Trophoblast cell (in vitro differentiated cells and primary cell): ENCODE results near the gene CT47A1.

ENCODE experiments used
- DNase-seq, 2 donors: peaks; one replicate each; pipeline ENCODE4 v3.0.0-alpha.2; 2016
- H2AFZ ChIP-seq: 2 replicates; pipeline ENCODE4 v1.6.1; 2013; ENCODE audit warnings: low read length, moderate library complexity, mild to moderate bottlenecking; ENCODE audit not compliant: insufficient read depth, poor library complexity
- H2AK5ac ChIP-seq: 2 replicates; pipeline ENCODE4 v1.6.1; 2013; ENCODE audit warnings: mild to moderate bottlenecking, low read length
- H2BK120ac ChIP-seq: 2 replicates; pipeline ENCODE4 v1.6.1; 2013; ENCODE audit warnings: low read length, mild to moderate bottlenecking, moderate library complexity; ENCODE audit not compliant: insufficient read depth, poor library complexity
- H2BK12ac ChIP-seq: 2 replicates; pipeline ENCODE4 v1.6.1; 2013; ENCODE audit warnings: mild to moderate bottlenecking, low read length, moderate library complexity
- H2BK5ac ChIP-seq: 2 replicates; pipeline ENCODE4 v1.6.1; 2013; ENCODE audit warnings: low read length, low read depth, moderate library complexity, mild to moderate bottlenecking; ENCODE audit not compliant: poor library complexity
- H3K14ac ChIP-seq: 2 replicates; pipeline ENCODE4 v1.6.1; 2013; ENCODE audit warnings: mild to moderate bottlenecking, low read length
- H3K18ac ChIP-seq: 2 replicates; pipeline ENCODE4 v1.6.1; 2013; ENCODE audit warnings: mild to moderate bottlenecking, low read length
- H3K23ac ChIP-seq: 2 replicates; pipeline ENCODE4 v1.6.1; 2013; ENCODE audit warnings: low read length
- H3K27ac ChIP-seq: 2 replicates; pipeline ENCODE4 v1.5.1; 2013; ENCODE audit warnings: low read depth, mild to moderate bottlenecking, inconsistent platforms, low read length, moderate library complexity
- H3K27me3 ChIP-seq: 2 replicates; pipeline ENCODE4 v1.6.1; 2013; ENCODE audit warnings: inconsistent platforms, mild to moderate bottlenecking, low read length, moderate library complexity; ENCODE audit not compliant: insufficient read depth
- H3K36me3 ChIP-seq, 2 experiments: 1 replicate in 1 of 2; 2 replicates in 1 of 2; pipeline ENCODE4 v1.6.1; 2013; ENCODE audit warnings: low read length in 2 of 2, mild to moderate bottlenecking in 2 of 2, moderate library complexity in 1 of 2; ENCODE audit not compliant: insufficient read depth in 2 of 2, control insufficient read depth in 1 of 2
- H3K4ac ChIP-seq: 2 replicates; pipeline ENCODE4 v1.6.1; 2013; ENCODE audit warnings: low read depth, mild to moderate bottlenecking, low read length, moderate library complexity
- H3K4me1 ChIP-seq, 2 experiments: 1 replicate in 1 of 2; 2 replicates in 1 of 2; pipeline ENCODE4 v1.6.1; 2013; ENCODE audit warnings: low read length in 2 of 2, mild to moderate bottlenecking in 2 of 2, moderate library complexity in 1 of 2; ENCODE audit not compliant: insufficient read depth in 2 of 2, control insufficient read depth in 1 of 2
- H3K4me2 ChIP-seq: 2 replicates; pipeline ENCODE4 v1.6.1; 2013; ENCODE audit warnings: inconsistent platforms, mild to moderate bottlenecking, low read length, moderate library complexity
- H3K4me3 ChIP-seq: 2 replicates; pipeline ENCODE4 v1.5.1; 2013; ENCODE audit warnings: mild to moderate bottlenecking, low read depth, low read length, inconsistent platforms
- H3K79me1 ChIP-seq: one replicate; pipeline ENCODE4 v1.6.1; 2013; ENCODE audit warnings: low read length
- H3K79me2 ChIP-seq: 2 replicates; pipeline ENCODE4 v1.6.1; 2013; ENCODE audit warnings: low read length, mild to moderate bottlenecking; ENCODE audit not compliant: control insufficient read depth, insufficient read depth, poor library complexity
- H3K9ac ChIP-seq: 2 replicates; pipeline ENCODE4 v1.6.1; 2013; ENCODE audit warnings: mild to moderate bottlenecking, low read length
- H3K9me3 ChIP-seq: 2 replicates; pipeline ENCODE4 v1.6.1; 2013; ENCODE audit warnings: low read depth, mild to moderate bottlenecking, control low read depth, inconsistent platforms, low read length; ENCODE audit not compliant: insufficient read depth
- H4K12ac ChIP-seq: 2 replicates; pipeline ENCODE4 v1.6.1; 2013; ENCODE audit warnings: low read depth, mild to moderate bottlenecking, low read length, moderate library complexity
- H4K8ac ChIP-seq: 2 replicates; pipeline ENCODE4 v1.6.1; 2013; ENCODE audit warnings: low read depth, mild to moderate bottlenecking, low read length, moderate library complexity
- H4K91ac ChIP-seq: one replicate; pipeline ENCODE4 v1.6.1; 2013; ENCODE audit warnings: low read depth, mild to moderate bottlenecking, low read length, moderate library complexity
- WGBS: extraction: QIAGEN DNeasy Blood & Tissue Kit; methylation state at CpG from one replicate; pipeline ENCODE4 v1.1.7; 2013; ENCODE audit warnings: missing lambda C conversion rate; ENCODE audit not compliant: insufficient read length, insufficient coverage; ENCODE audit errors: extremely low coverage; 5-methylcytosine and 5-hydroxymethylcytosine counted together

Gene CT47A1

GRCh38 chrX:121009764-121010163 lies 24.2 kb upstream of the CT47A1 start:
- Histone ChIP-seq H3K79me1 (no peaks in the 10 kb centered on the region), H2BK120ac (no peak overlapping the region), H2BK12ac (no peak overlapping the region), H3K79me2 (no peaks in the 10 kb centered on the region), H2AK5ac (no peak overlapping the region), H3K18ac (no peak overlapping the region), H3K9ac (no peak overlapping the region), H3K9me3 (no peaks in the 10 kb centered on the region), H3K4me3 (no peak overlapping the region), H2AFZ (no peak overlapping the region), H3K4me2 (no peak overlapping the region), H4K91ac (no peak overlapping the region), H3K4ac (no peak overlapping the region), H3K36me3 (no peaks in the 10 kb centered on the region), H4K12ac (no peak overlapping the region), H4K8ac (no peak overlapping the region), H3K14ac (no peak overlapping the region), H3K23ac (no peak overlapping the region), H3K4me1 (peaks cover 4 to 7% of the 10 kb centered on the region in 2 experiments), H2BK5ac (no peak overlapping the region), H3K27ac (no peak overlapping the region), H3K27me3 (no peaks in the 10 kb centered on the region)
- no CpG with 5 or more reads among the region's 3 CpGs for WGBS
- DNase-seq: no peak

- H3K79me2 ChIP-seq: no peaks in the 10 kb centered on the region
- H2BK12ac ChIP-seq: no peak overlapping the region
- H3K9ac ChIP-seq: no peak overlapping the region
- no peak overlapping the region for H4K8ac ChIP-seq
- H3K27me3 ChIP-seq: no peaks in the 10 kb centered on the region
- no peaks in the 10 kb centered on the region for H3K9me3 ChIP-seq
- H3K4me3 ChIP-seq: no peak overlapping the region
- no peaks in the 10 kb centered on the region for H3K79me1 ChIP-seq
- no peak overlapping the region for H3K18ac ChIP-seq
- WGBS: no CpG with 5 or more reads among the region's 1 CpG
- no peak overlapping the region for H4K12ac ChIP-seq
- no peak overlapping the region for H3K4me2 ChIP-seq
- H3K36me3 ChIP-seq: no peaks in the 10 kb centered on the region
- no peak for DNase-seq
- H2AK5ac ChIP-seq: no peak overlapping the region
- H2AFZ ChIP-seq: no peak overlapping the region
- no peak overlapping the region for H2BK120ac ChIP-seq
- no peak overlapping the region for H2BK5ac ChIP-seq
- no peak overlapping the region for H3K23ac ChIP-seq
- no peak overlapping the region for H3K14ac ChIP-seq
- no peak overlapping the region for H3K27ac ChIP-seq
- H3K4ac ChIP-seq: no peak overlapping the region
- H3K4me1 ChIP-seq: peaks cover 1 to 2% of the 10 kb centered on the region in 2 experiments
- H4K91ac ChIP-seq: peak overlapping the region; percentile 6
These were observed 23.4 kb upstream of the CT47A1 start for GRCh38 chrX:121008920-121009319.

- H3K4me1 ChIP-seq: no peaks in the 10 kb centered on the region
- H2BK5ac ChIP-seq: no peak overlapping the region
- H3K18ac ChIP-seq: no peak overlapping the region
- H3K9me3 ChIP-seq: no peaks in the 10 kb centered on the region
- H4K12ac ChIP-seq: no peak overlapping the region
- no peak overlapping the region for H3K27ac ChIP-seq
- H3K4me2 ChIP-seq: no peak overlapping the region
- no peak overlapping the region for H4K8ac ChIP-seq
- H3K9ac ChIP-seq: no peak overlapping the region
- no peaks in the 10 kb centered on the region for H3K79me1 ChIP-seq
- no peaks in the 10 kb centered on the region for H3K79me2 ChIP-seq
- no peak overlapping the region for H3K23ac ChIP-seq
- no peak overlapping the region for H2AFZ ChIP-seq
- no peak overlapping the region for H2AK5ac ChIP-seq
- H3K14ac ChIP-seq: no peak overlapping the region
- H3K4me3 ChIP-seq: no peak overlapping the region
- no peaks in the 10 kb centered on the region for H3K27me3 ChIP-seq
- peak; percentile 3 to 65 for DNase-seq
- H4K91ac ChIP-seq: no peak overlapping the region
- no peak overlapping the region for H3K4ac ChIP-seq
- WGBS: no CpG with 5 or more reads among the region's 4 CpGs
- H2BK120ac ChIP-seq: no peak overlapping the region
- no peak overlapping the region for H2BK12ac ChIP-seq
- H3K36me3 ChIP-seq: no peaks in the 10 kb centered on the region
These were observed 15.0 kb upstream of the CT47A1 start for GRCh38 chrX:121000589-121000988.

GRCh38 chrX:120999413-120999812 lies 13.9 kb upstream of the CT47A1 start:
- Histone ChIP-seq H2AFZ (no peak overlapping the region), H3K27me3 (no peaks in the 10 kb centered on the region), H3K36me3 (no peaks in the 10 kb centered on the region), H3K4me1 (no peaks in the 10 kb centered on the region), H3K4me2 (no peak overlapping the region), H3K4ac (no peak overlapping the region), H3K23ac (no peak overlapping the region), H3K14ac (no peak overlapping the region), H3K79me2 (no peaks in the 10 kb centered on the region), H4K12ac (no peak overlapping the region), H4K8ac (no peak overlapping the region), H3K79me1 (no peaks in the 10 kb centered on the region), H3K18ac (no peak overlapping the region), H3K9me3 (no peaks in the 10 kb centered on the region), H2BK120ac (no peak overlapping the region), H2BK12ac (no peak overlapping the region), H4K91ac (no peak overlapping the region), H2BK5ac (no peak overlapping the region), H3K27ac (no peak overlapping the region), H2AK5ac (no peak overlapping the region), H3K9ac (no peak overlapping the region), H3K4me3 (no peak overlapping the region)
- WGBS: no CpG with 5 or more reads among the region's 3 CpGs
- no peak for DNase-seq
